DMS53 treated with DMSO at 0.1 percent for 48 hours (cell line): Measurements from ENCODE around the gene PARG.
"Not testable (repeated sequence)": the region's sequence is repeated elsewhere in the genome, so short reads cannot be mapped to it uniquely, and the experiment has no call there.

Experiments
- DNase-seq: peaks from one replicate; lab custom pipeline; 2025; ENCODE audit not compliant: unreplicated experiment; lab: John Stamatoyannopoulos, UW

The PARG gene

GRCh38 chr10:49941447-49942338, at the start of gene PARG, which contains the start of gene TIMM23B:
PARG (minus strand) TSS chr10:49942027; CDS start chr10:49941725, 302 bp downstream.
TIMM23B (plus strand) TSS chr10:49942053; CDS start chr10:49942195, 142 bp downstream.
- peak; percentile 46 for DNase-seq

GRCh38 chr10:49988376-49988775, 46.5 kb upstream of the PARG start, which contains the start of gene AGAP6:
AGAP6 (plus strand) TSS chr10:49988406; CDS start chr10:49988716, 310 bp downstream.
- DNase-seq: not testable (repeated sequence)

GRCh38 chr10:49987207-49987606, 45.4 kb upstream of the PARG start:
- not testable (repeated sequence) for DNase-seq

GRCh38 chr10:49977756-49978155, 35.9 kb upstream of the PARG start:
- not testable (repeated sequence) for DNase-seq

- DNase-seq: not testable (repeated sequence)
Observed at GRCh38 chr10:49972094-49972493, 30.3 kb upstream of the PARG start.

GRCh38 chr10:49971466-49971865, 29.6 kb upstream of the PARG start:
- not testable (repeated sequence) for DNase-seq

GRCh38 chr10:49970331-49970857, 28.6 kb upstream of the PARG start:
- DNase-seq: not testable (repeated sequence)

GRCh38 chr10:49953122-49953521, 11.3 kb upstream of the PARG start:
- DNase-seq: not testable (repeated sequence)

GRCh38 chr10:49952006-49952405, 10.2 kb upstream of the PARG start:
- not testable (repeated sequence) for DNase-seq

- DNase-seq: not testable (repeated sequence)
Observed at GRCh38 chr10:49948737-49949136, 6.9 kb upstream of the PARG start.

GRCh38 chr10:49948142-49948541, 6.3 kb upstream of the PARG start:
- not testable (repeated sequence) for DNase-seq

GRCh38 chr10:49943607-49944006, 1.8 kb upstream of the PARG start:
- DNase-seq: not testable (repeated sequence)

- DNase-seq: not testable (repeated sequence)
Observed at GRCh38 chr10:49942339-49942705, 495 bp upstream of the PARG start.

- DNase-seq: not testable (repeated sequence)
Observed at GRCh38 chr10:49931959-49932728, 9.7 kb downstream of the PARG start.

GRCh38 chr10:49931276-49931675, 10.6 kb downstream of the PARG start:
- DNase-seq: not testable (repeated sequence)

- DNase-seq: not testable (repeated sequence)
Observed at GRCh38 chr10:49923572-49923971, 18.3 kb downstream of the PARG start.

- not testable (repeated sequence) for DNase-seq
Observed at GRCh38 chr10:49922041-49922440, 19.8 kb downstream of the PARG start.

GRCh38 chr10:49917927-49918326, 23.9 kb downstream of the PARG start:
- DNase-seq: not testable (repeated sequence)

- not testable (repeated sequence) for DNase-seq
Observed at GRCh38 chr10:49916451-49916850, 25.4 kb downstream of the PARG start.

- not testable (repeated sequence) for DNase-seq
Observed at GRCh38 chr10:49910295-49910694, 31.5 kb downstream of the PARG start.
